IMR-90 (cell line): ENCODE measurements around the gene FAIM2. TPM values are rescaled to one million over a fixed set of nuclear protein-coding genes. Genes with fewer than 3 reads are reported as not detected.

Source experiments
- ATAC-seq: fragments of 200-7000 bp; cut with Tn5 transposase; 2 replicates; pipeline ENCODE4 v1.9.1; 2020; ENCODE audit warnings: low read depth, mild to moderate bottlenecking, moderate library complexity
- BruUV-seq: library from RNA; stranded (reverse); fragments of 400-500 nt; replicated peaks from 2 replicates; lab custom pipeline; 2021; lab: Mats Ljungman, UMichigan
- CTCF ChIA-PET: fragments of 300-600 bp; formaldehyde crosslinking; extraction: SDS; loops from one replicate; lab custom pipeline; 2021; ENCODE audit warnings: antibody characterized with exemption; lab: Yijun Ruan, JAX
- POLR2A ChIA-PET: fragments of 300-600 bp; sonication (Branson Sonifier 250); formaldehyde crosslinking; loops from one replicate; lab custom pipeline; 2022; ENCODE audit warnings: antibody characterized with exemption; ENCODE audit not compliant: unreplicated experiment; lab: Charles Lee
- DNase-seq: peaks from one replicate; pipeline ENCODE4 v3.0.0; 2013
- H2AFZ ChIP-seq: replicated peaks from 2 replicates; pipeline ENCODE3; 2013; ENCODE audit warnings: low read length, mild to moderate bottlenecking; ENCODE audit not compliant: poor library complexity
- H2AK5ac ChIP-seq: 2 replicates; pipeline ENCODE4 v1.6.1; 2013; ENCODE audit warnings: low read depth, low read length, inconsistent platforms
- H2AK9ac ChIP-seq: replicated peaks from 2 replicates; pipeline ENCODE3; 2013; ENCODE audit warnings: mild to moderate bottlenecking, low read depth, low read length, moderate library complexity; ENCODE audit not compliant: poor library complexity
- H2BK120ac ChIP-seq: 2 replicates; pipeline ENCODE4 v1.6.1; 2013; ENCODE audit warnings: low read depth, low read length, inconsistent platforms
- H2BK15ac ChIP-seq: 3 replicates; pipeline ENCODE4 v1.6.1; 2013; ENCODE audit warnings: low read depth, low read length, inconsistent platforms
- H2BK20ac ChIP-seq: 2 replicates; pipeline ENCODE4 v1.6.1; 2013; ENCODE audit warnings: low read depth, mild to moderate bottlenecking, inconsistent platforms, low read length, moderate library complexity
- H2BK5ac ChIP-seq: 2 replicates; pipeline ENCODE4 v1.6.1; 2013; ENCODE audit warnings: mild to moderate bottlenecking, low read depth, low read length, inconsistent platforms; ENCODE audit not compliant: poor library complexity, severe bottlenecking
- H3K14ac ChIP-seq: replicated peaks from 2 replicates; pipeline ENCODE4 v1.6.1; 2013; ENCODE audit warnings: low read depth, low read length, inconsistent platforms
- H3K18ac ChIP-seq: 2 replicates; pipeline ENCODE4 v1.6.1; 2013; ENCODE audit warnings: low read depth, low read length, control low read depth
- H3K23ac ChIP-seq: 2 replicates; pipeline ENCODE4 v1.6.1; 2013; ENCODE audit warnings: low read depth, low read length, inconsistent platforms
- H3K27ac ChIP-seq: 2 replicates; pipeline ENCODE4 v1.5.1; 2013; ENCODE audit warnings: mild to moderate bottlenecking, control low read depth, low read length; ENCODE audit not compliant: insufficient read depth
- H3K27me3 ChIP-seq: 2 replicates; pipeline ENCODE4 v1.6.1; 2013; ENCODE audit warnings: low read length; ENCODE audit not compliant: control insufficient read depth, insufficient read depth
- H3K36me3 ChIP-seq: 2 replicates; pipeline ENCODE4 v1.6.1; 2013; ENCODE audit warnings: low read length, mixed read lengths; ENCODE audit not compliant: control insufficient read depth, insufficient read depth
- H3K4ac ChIP-seq: 2 replicates; pipeline ENCODE4 v1.6.1; 2013; ENCODE audit warnings: low read depth, low read length, inconsistent platforms
- H3K4me1 ChIP-seq: 2 replicates; pipeline ENCODE4 v1.6.1; 2013; ENCODE audit warnings: low read length, mixed read lengths; ENCODE audit not compliant: control insufficient read depth, insufficient read depth
- H3K4me2 ChIP-seq: 2 replicates; pipeline ENCODE4 v1.6.1; 2013; ENCODE audit warnings: low read depth, mild to moderate bottlenecking, control low read depth, low read length, moderate library complexity
- H3K4me3 ChIP-seq: 2 replicates; pipeline ENCODE4 v1.5.1; 2013; ENCODE audit warnings: low read depth, mild to moderate bottlenecking, control low read depth, low read length, moderate library complexity; ENCODE audit not compliant: insufficient read depth
- H3K56ac ChIP-seq: 2 replicates; pipeline ENCODE4 v1.6.1; 2013; ENCODE audit warnings: low read length, inconsistent platforms; ENCODE audit not compliant: insufficient read depth; ENCODE audit errors: extremely low read depth
- H3K79me1 ChIP-seq, 2 experiments: 2 replicates each; pipeline ENCODE4 v1.6.1; 2013; ENCODE audit warnings: low read length in 2 of 2, inconsistent platforms in 1 of 2, low read depth in 1 of 2
- H3K9ac ChIP-seq: 2 replicates; pipeline ENCODE4 v1.6.1; 2013; ENCODE audit warnings: low read depth, low read length, control low read depth
- H3K9me1 ChIP-seq: 2 replicates; pipeline ENCODE4 v1.6.1; 2013; ENCODE audit warnings: low read length, inconsistent platforms; ENCODE audit not compliant: insufficient read depth
- H3K9me3 ChIP-seq: 2 replicates; pipeline ENCODE4 v1.6.1; 2013; ENCODE audit warnings: low read length; ENCODE audit not compliant: control insufficient read depth, insufficient read depth
- H4K20me1 ChIP-seq: 2 replicates; pipeline ENCODE4 v1.6.1; 2013; ENCODE audit warnings: low read length, inconsistent platforms; ENCODE audit not compliant: insufficient read depth
- H4K5ac ChIP-seq: 2 replicates; pipeline ENCODE4 v1.6.1; 2013; ENCODE audit warnings: mild to moderate bottlenecking, low read depth, low read length, control low read depth
- H4K8ac ChIP-seq, 2 experiments: 2 replicates each; pipeline ENCODE4 v1.6.1; 2013; ENCODE audit warnings: low read depth in 2 of 2, low read length in 2 of 2, control low read depth in 1 of 2, inconsistent platforms in 1 of 2
- H4K91ac ChIP-seq: 2 replicates; pipeline ENCODE4 v1.6.1; 2013; ENCODE audit warnings: low read depth, low read length, inconsistent platforms; ENCODE audit not compliant: insufficient read depth
- BHLHE40 ChIP-seq: fragments of 150-350 bp; IDR thresholded peaks from 2 replicates; pipeline ENCODE4 v1.6.1; 2016; ENCODE audit warnings: mild to moderate bottlenecking, low read depth, low read length
- FOS ChIP-seq: fragments of 150-350 bp; IDR thresholded peaks from 2 replicates; pipeline ENCODE4 v1.6.1; 2016; ENCODE audit warnings: low read depth, low read length
- MAFK ChIP-seq: IDR thresholded peaks from 2 replicates; pipeline ENCODE4 v1.6.1; 2012; ENCODE audit warnings: low read depth, low read length, improper control_type of control experiment
- MAZ ChIP-seq: IDR thresholded peaks from 2 replicates; pipeline ENCODE4 v1.6.1; 2012; ENCODE audit warnings: low read depth, mild to moderate bottlenecking, low read length, improper control_type of control experiment, moderate library complexity, borderline replicate concordance
- RCOR1 ChIP-seq: IDR thresholded peaks from 2 replicates; pipeline ENCODE4 v1.6.1; 2012; ENCODE audit warnings: mild to moderate bottlenecking, low read length, improper control_type of control experiment; ENCODE audit not compliant: insufficient replicate concordance
- WGBS, 2 experiments: methylation state at CpG; one replicate each; pipeline versions ENCODE4 v1.1.5 to v1.1.7; 2013; ENCODE audit warnings: missing lambda C conversion rate in 2 of 2; ENCODE audit not compliant: insufficient read length in 1 of 2; ENCODE audit errors: extremely low coverage in 2 of 2; 5-methylcytosine and 5-hydroxymethylcytosine counted together
- dilution Hi-C: fragments of 300-500 bp; cut with HindIII; formaldehyde crosslinking; loops from one replicate; pipeline ENCODE4 v1.14.3; 2018; ENCODE audit warnings: low sequenced_read_pairs; ENCODE audit not compliant: unreplicated experiment
- in situ Hi-C: fragments of 300-500 bp; cut with MboI; formaldehyde crosslinking; loops from 3 replicates; pipeline ENCODE4 v1.14.3; 2019; ENCODE audit warnings: low sequenced_read_pairs, inconsistent platforms, mixed read lengths
- intact Hi-C: fragments of 100-400 bp; cut with micrococcal nuclease; formaldehyde crosslinking; loops from 2 replicates; pipeline ENCODE4 v1.10.0; 2022
- polyA plus RNA-seq, 3 experiments: library from polyadenylated mRNA; depleted of rRNA; stranded (reverse); fragments of >200 nt; gene quantifications; 2 replicates each; pipeline ENCODE4 v1.2.3, GENCODE V29; 2012; ENCODE audit warnings: low replicate concordance in 1 of 3
- total RNA-seq: library from RNA; depleted of rRNA; stranded (reverse); fragments of >200 nt; gene quantifications from 2 replicates; pipeline ENCODE4 v1.2.3, GENCODE V29; 2012

The FAIM2 gene
- total and polyA plus RNA-seq, 2 of the 4 experiments (the other 2 are of a cell fraction) = 0.72 to 5.3 TPM

DNA sequence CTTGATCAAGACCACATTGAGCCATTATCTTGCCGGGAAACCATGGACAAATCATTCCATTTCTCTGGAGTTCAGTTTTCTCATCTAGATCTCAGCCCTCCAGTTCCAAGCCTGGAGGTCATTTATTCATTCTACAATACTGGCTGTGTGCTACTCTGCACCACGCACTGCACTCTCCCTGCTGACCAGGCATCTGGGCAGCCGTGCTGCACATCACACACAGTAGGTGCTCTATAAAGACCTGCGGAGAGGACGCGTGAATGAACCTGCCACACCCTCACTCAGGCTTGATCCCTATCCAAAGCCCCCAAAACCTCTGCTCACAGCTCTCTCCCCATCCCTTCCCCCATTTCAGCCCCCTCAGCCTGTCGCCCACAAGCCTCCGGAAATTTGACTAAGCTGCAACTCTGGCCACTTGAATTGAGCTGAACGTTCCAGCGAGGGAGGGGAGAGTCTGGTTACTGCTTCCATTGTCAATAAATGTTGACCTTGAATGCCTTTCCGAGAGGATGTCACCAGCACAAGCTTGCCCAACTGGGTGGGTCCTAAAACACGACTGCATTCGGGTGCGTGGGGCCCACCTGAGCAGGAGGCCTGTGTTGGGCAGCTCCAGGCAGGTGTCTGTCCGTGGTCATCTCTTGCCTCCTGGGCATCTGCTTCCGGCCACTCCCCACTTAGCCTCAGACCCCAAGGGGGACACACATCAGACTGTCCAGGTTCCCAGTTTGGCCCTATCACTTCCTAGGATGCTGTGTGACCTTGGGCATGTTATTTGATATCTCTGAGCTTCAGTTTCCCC lies 17.8 kb downstream of the FAIM2 start:
- Histone ChIP-seq H3K27ac (no peak overlapping the region), H3K9me3 (no peaks in the 10 kb centered on the region), H3K14ac (no peak overlapping the region), H3K4ac (no peak overlapping the region), H3K9ac (no peak overlapping the region), H3K23ac (no peak overlapping the region), H2AK9ac (no peak overlapping the region), H3K36me3 (no peaks in the 10 kb centered on the region), H3K9me1 (no peaks in the 10 kb centered on the region), H3K56ac (no peak overlapping the region), H3K79me1 (no peaks in the 10 kb centered on the region), H2BK120ac (no peak overlapping the region), H3K4me3 (no peak overlapping the region), H2AFZ (no peak overlapping the region), H2AK5ac (no peak overlapping the region), H2BK15ac (no peak overlapping the region), H2BK5ac (no peak overlapping the region), H4K5ac (no peak overlapping the region), H2BK20ac (no peak overlapping the region), H3K27me3 (peaks cover 51% of the 10 kb centered on the region), H4K91ac (no peak overlapping the region), H3K18ac (no peak overlapping the region), H3K4me1 (no peaks in the 10 kb centered on the region), H3K4me2 (no peak overlapping the region), H4K8ac (no peak overlapping the region), H4K20me1 (no peaks in the 10 kb centered on the region)
- dilution Hi-C loops (no loop called here), intact Hi-C loops (no loop called here), in situ Hi-C loops (no loop called here)
- ChIA-PET CTCF (no interaction called here), POLR2A (no interaction called here)
- TF ChIP-seq FOS (no peak), MAFK (no peak), RCOR1 (no peak), BHLHE40 (no peak), MAZ (no peak)
- WGBS, 2 experiments = 80% methylated on average over 11 of the region's 16 CpGs; no CpG with 5 or more reads in 1 of the 2 experiments
- DNase-seq (no peak), ATAC-seq (no peak)
- BruUV-seq = no TSS peak
